Progenitor cell of endocrine pancreas (in vitro differentiated cells): ENCODE measurements around the gene ASCL3. TPM values are rescaled to one million over a fixed set of nuclear protein-coding genes. Genes with fewer than 3 reads are reported as not detected.

Experiments used
- DNase-seq: peaks from one replicate; pipeline ENCODE4 v3.0.0; 2021; ENCODE audit warnings: low spot score; ENCODE audit not compliant: unreplicated experiment
- H3K27ac Mint-ChIP-seq: 2 replicates; pipeline ENCODE4 v1.8.0; 2021; ENCODE audit warnings: mild to moderate bottlenecking, moderate library complexity, mixed read lengths
- H3K27me3 Mint-ChIP-seq: 2 replicates; pipeline ENCODE4 v1.8.0; 2021; ENCODE audit warnings: mixed read lengths
- H3K36me3 Mint-ChIP-seq: 2 replicates; pipeline ENCODE4 v1.8.0; 2022; ENCODE audit warnings: mixed read lengths; ENCODE audit not compliant: insufficient read depth
- H3K4me1 Mint-ChIP-seq: 2 replicates; pipeline ENCODE4 v1.8.0; 2021; ENCODE audit warnings: low read depth, mixed read lengths
- H3K4me3 Mint-ChIP-seq: 2 replicates; pipeline ENCODE4 v1.8.0; 2021; ENCODE audit warnings: low read depth, mild to moderate bottlenecking, moderate library complexity, mixed read lengths
- H3K9me3 Mint-ChIP-seq: 2 replicates; pipeline ENCODE4 v1.8.0; 2021; ENCODE audit warnings: low read depth, mixed read lengths
- total RNA-seq: library from RNA; stranded (reverse); gene quantifications from 2 replicates; pipeline ENCODE4 v1.2.1, GENCODE V29; 2021
- TF ChIP-seq, protein P1 (sequence below): fragments of 200-600 bp; sonication (generic); IDR thresholded peaks from one replicate; pipeline ENCODE4 v1.5.0; 2021; ENCODE audit warnings: antibody characterized with exemption, mild to moderate bottlenecking; ENCODE audit not compliant: unreplicated experiment

The ASCL3 gene
- total RNA-seq, 1 donor from 2014 or later = not detected

- Mint-ChIP-seq H3K9me3 (no peaks in the 10 kb centered on the region), H3K4me1 (peaks cover 1% of the 10 kb centered on the region), H3K27me3 (peaks cover 7% of the 10 kb centered on the region), H3K36me3 (no peaks in the 10 kb centered on the region), H3K4me3 (no peak overlapping the region), H3K27ac (peak overlapping the region; percentile 14)
- TF ChIP-seq, protein P1, sequence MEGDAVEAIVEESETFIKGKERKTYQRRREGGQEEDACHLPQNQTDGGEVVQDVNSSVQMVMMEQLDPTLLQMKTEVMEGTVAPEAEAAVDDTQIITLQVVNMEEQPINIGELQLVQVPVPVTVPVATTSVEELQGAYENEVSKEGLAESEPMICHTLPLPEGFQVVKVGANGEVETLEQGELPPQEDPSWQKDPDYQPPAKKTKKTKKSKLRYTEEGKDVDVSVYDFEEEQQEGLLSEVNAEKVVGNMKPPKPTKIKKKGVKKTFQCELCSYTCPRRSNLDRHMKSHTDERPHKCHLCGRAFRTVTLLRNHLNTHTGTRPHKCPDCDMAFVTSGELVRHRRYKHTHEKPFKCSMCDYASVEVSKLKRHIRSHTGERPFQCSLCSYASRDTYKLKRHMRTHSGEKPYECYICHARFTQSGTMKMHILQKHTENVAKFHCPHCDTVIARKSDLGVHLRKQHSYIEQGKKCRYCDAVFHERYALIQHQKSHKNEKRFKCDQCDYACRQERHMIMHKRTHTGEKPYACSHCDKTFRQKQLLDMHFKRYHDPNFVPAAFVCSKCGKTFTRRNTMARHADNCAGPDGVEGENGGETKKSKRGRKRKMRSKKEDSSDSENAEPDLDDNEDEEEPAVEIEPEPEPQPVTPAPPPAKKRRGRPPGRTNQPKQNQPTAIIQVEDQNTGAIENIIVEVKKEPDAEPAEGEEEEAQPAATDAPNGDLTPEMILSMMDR = no peak
- no peak for DNase-seq
Observed at GRCh38 chr11:8934742-8935488, 7.9 kb downstream of the ASCL3 start.

DNA sequence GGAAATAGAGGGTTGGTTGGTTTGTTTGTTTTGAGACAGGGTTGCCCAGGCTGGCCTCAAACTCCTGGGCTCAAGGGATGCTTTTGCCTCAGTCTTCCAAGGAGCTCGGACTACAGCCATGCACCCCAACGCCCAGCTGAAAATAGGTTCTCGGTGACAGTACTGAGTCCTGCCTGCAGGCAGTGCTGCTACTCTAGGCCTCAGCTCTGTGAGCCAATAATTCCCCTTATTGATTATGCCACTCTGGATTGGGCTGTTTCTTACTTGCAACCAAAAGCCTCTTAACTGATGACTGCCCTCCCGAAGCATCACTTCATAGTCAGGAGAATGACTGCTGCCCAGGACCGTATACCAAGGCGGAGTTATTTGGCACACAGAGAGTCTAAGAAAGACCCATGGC is 8.9 kb downstream of the ASCL3 start:
- Mint-ChIP-seq H3K4me3 (no peak overlapping the region), H3K9me3 (no peaks in the 10 kb centered on the region), H3K4me1 (peaks cover 1% of the 10 kb centered on the region), H3K27ac (no peak overlapping the region), H3K27me3 (peaks cover 7% of the 10 kb centered on the region), H3K36me3 (no peaks in the 10 kb centered on the region)
- TF ChIP-seq, protein P1 = peak; percentile 22
- DNase-seq = no peak

DNA sequence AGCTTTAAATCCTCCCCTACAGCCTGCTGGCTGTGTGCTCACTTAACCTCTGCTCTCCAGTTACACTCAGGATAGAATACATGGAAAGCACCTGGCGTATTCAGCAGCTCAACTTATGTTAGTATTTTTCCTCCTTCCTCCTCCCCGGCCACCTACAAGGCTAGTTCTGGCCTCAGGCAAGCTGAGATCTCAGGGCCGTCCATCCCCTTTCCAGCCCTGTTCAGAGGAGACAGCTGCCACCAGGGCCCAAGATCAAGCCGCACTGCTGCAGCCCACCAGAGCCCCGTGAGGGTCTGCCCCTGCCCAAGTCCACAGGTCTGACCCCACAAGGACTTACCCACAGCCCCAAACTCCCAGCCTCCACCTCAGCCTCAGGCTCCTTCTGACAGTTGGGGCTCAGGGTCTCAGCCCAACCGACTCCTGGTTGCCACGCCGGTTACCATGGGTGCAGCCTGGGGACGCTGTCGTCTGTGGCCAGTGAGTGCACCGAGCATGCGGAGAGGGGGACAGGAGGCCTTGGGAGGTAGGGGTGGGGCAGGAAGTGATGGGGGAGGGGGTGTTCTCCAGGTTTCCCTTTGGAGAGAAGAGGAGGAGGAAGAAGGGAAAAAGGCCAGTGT is 10.1 kb downstream of the ASCL3 start, which contains the start of gene C11orf16:
C11orf16 (minus strand) TSS at position 384 of the 617 bp plus-strand sequence. CDS start 639 bp downstream, outside the sequence.
- no peak within 1 kb of the TSS for H3K27ac Mint-ChIP-seq
- no peaks in the 10 kb centered on the region for H3K9me3 Mint-ChIP-seq
- peaks cover 7% of the 10 kb centered on the region for H3K27me3 Mint-ChIP-seq
- H3K4me3 Mint-ChIP-seq = no peak within 1 kb of the TSS
- no peaks in the 10 kb centered on the region for H3K36me3 Mint-ChIP-seq
- TF ChIP-seq, protein P1 = no peak
- H3K4me1 Mint-ChIP-seq = peaks cover 1% of the 10 kb centered on the region
- DNase-seq = no peak

DNA sequence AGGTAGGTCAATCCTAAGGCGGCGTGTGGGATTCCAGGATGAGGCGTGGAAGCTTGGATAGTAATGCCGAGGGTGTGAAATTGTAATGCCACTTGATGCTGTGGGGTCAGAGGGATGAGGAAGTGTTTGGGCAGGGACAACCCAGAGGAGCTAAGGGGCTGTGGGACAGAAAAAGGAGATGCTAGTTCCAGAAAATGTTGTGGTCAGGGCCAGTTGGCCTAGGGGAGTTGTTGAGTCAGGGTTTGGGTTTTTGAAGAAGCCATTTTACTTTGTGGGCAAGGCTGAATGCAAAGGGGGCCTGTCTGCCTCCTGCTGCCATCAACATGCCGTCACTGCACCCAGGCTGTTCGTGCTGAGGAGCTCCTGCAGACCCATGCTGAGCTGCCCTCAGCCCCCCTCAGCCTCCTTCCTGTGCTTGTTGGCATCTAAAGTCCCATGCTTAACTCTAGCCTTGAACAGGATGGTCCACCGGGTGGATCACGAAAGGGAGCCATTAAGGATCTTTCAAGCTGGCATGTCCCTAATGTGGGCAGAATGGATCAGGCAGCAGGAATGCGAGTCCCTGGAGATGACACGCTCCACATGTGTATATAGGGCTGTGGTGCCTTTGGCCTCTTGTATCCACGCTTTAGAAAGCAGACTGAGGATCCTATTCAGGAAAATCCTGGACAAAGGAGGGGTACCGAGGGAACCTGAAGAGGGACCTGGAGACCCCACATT is 12.2 kb downstream of the ASCL3 start:
- H3K4me1 Mint-ChIP-seq = peaks cover 1% of the 10 kb centered on the region
- no peaks in the 10 kb centered on the region for H3K36me3 Mint-ChIP-seq
- TF ChIP-seq, protein P1 = no peak
- no peaks in the 10 kb centered on the region for H3K9me3 Mint-ChIP-seq
- H3K27ac Mint-ChIP-seq = no peak overlapping the region
- H3K4me3 Mint-ChIP-seq = no peak overlapping the region
- no peak for DNase-seq
- H3K27me3 Mint-ChIP-seq = peaks cover 7% of the 10 kb centered on the region

DNA sequence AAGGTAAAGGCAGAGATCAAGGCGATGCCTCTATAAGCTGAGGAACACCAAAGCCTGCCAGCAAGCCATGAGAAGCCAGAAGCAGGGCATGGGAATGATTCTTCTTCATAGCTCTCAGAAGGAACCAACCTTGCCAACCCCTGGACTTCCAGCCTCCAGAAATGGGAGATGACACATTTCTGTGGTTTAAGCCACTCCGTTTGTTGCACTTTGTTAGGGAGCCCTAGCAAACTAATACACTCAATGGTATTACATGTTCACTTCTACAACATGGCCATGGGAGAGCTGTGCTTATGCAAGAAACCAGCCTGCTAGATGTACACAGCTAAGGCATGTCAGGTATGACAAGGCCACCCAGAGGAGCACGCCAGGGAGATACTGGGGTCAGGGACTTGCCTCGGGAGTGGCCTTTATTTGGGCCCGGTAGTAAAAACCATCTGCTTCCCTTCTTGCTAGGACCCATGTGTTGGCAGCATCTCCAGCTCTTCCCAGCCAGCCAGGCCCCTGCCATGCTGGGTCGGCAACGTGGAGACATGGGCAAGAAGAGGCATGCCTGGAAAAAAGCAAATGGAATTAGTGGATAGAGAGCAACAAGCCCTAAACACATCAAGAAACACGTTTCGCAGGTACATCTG is 13.7 kb downstream of the ASCL3 start:
- TF ChIP-seq, protein P1 = no peak
- no peaks in the 10 kb centered on the region for H3K27me3 Mint-ChIP-seq
- H3K4me1 Mint-ChIP-seq = no peaks in the 10 kb centered on the region
- no peak overlapping the region for H3K27ac Mint-ChIP-seq
- no peak overlapping the region for H3K4me3 Mint-ChIP-seq
- H3K9me3 Mint-ChIP-seq = no peaks in the 10 kb centered on the region
- no peaks in the 10 kb centered on the region for H3K36me3 Mint-ChIP-seq
- no peak for DNase-seq
